KBM-7 (cell line): ENCODE data around the gene KRT32.

ENCODE experiments used
- DNase-seq: peaks from one replicate; pipeline ENCODE4 v3.0.0-alpha.2; 2015
- in situ Hi-C: fragments of 300-500 bp; cut with MboI; formaldehyde crosslinking; loops from 2 replicates; pipeline ENCODE4 v1.14.3; 2020; ENCODE audit warnings: low sequenced_read_pairs, low pct_unique_long_range_greater_than_20kb, mixed read lengths

Gene KRT32

GRCh38 chr17:41476866-41477815, 10.0 kb upstream of the KRT32 start:
- in situ Hi-C loops, result no loop called here
- no peak for DNase-seq

GRCh38 chr17:41475421-41475820, 8.2 kb upstream of the KRT32 start:
- DNase-seq, result no peak
- in situ Hi-C loops, result no loop called here

DNA sequence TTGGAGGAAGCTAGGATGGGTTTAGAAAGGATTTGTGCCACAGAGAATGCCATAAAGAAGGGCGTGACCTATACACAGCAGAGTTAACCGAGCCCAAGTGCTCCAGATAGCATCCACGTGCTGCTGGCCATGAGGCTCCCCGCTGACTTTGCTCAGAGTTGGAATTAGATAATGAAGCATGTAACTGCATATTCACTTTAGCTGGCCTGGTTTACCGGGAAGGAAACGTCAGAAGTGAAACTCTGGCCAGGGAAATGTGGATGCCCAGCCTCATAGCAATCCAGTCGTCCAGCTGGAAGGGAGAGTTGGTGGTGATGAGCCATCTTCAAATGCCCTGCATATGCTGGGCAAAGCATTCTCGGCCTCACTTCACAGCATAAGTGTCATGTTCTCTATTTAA, 7.7 kb upstream of the KRT32 start:
- DNase-seq, result no peak

GRCh38 chr17:41468346-41468745, 1.2 kb upstream of the KRT32 start:
- DNase-seq, result no peak
- in situ Hi-C loops, result no loop called here

More for the DNA sequence above, 7.7 kb upstream of the KRT32 start:
- in situ Hi-C loops, result no loop called here

- DNase-seq, result no peak
- in situ Hi-C loops, result no loop called here
These were observed 375 bp upstream of the KRT32 start for GRCh38 chr17:41467561-41467960.

- in situ Hi-C loops, result no loop called here
- DNase-seq, result no peak
These were observed 2.5 kb downstream of the KRT32 start for GRCh38 chr17:41464682-41465081.

- DNase-seq, result no peak
- in situ Hi-C loops, result no loop called here
These were observed 3.0 kb downstream of the KRT32 start for GRCh38 chr17:41464173-41464572.

DNA sequence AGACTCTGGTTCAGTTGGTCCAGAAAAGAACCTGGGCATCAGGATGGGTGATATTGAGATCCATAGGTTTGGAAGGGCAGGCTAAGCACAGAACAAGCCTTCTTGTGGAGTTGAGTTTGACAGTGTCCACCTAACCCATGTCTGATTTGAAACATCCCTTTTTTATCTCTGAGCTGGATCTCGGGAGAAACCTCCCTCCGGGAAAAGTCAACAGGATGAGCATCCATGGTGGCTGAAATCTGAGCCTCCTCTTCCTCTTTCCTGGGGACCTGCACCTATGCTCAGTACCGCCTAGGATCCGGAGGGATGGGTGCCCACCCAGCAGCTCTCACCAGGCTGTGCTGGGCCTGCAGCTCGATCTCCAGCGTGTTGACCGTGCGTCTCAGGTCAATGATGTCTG, 3.4 kb downstream of the KRT32 start:
- in situ Hi-C loops, result no loop called here
- DNase-seq, result no peak

DNA sequence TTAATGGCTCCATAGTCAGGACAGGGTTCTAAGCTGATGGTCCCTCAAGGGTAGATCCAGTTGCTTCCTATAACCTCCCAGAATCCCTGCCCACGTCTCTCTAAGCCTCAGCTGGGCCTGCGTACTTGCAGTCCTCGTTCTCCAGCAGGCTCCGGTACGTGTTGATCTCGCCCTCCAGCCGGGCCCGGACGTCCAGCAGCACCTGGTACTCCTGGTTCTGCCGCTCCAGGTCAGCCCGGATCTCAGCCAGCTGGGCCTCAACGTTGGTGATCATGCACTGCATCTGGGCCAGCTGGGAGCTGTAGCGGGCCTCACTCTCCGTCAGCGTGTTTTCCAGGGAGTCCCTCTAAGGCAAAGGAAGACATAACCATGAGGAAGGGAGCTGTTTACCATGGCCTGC, 4.5 kb downstream of the KRT32 start:
- no peak for DNase-seq
- in situ Hi-C loops, result no loop called here

DNA sequence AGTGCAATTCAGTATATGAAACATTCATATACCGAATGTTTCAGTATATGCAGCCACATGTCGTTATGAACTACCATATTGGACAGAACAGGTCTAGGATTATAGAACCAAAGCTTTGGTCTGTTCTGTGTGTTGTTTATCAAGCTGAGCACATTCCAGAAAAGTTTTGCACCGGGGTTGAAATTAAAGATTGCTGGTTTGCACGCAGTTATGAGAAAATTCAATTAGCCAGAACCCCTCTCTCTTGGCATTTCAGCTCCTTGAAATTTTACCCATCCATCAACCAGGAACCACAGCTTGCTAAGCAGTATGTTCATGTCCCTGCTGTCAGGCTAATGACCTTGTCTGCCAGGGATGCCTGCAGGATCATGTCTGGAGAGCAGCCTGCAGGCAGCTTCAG, 9.5 kb downstream of the KRT32 start:
- in situ Hi-C loops, result no loop called here
- no peak for DNase-seq

DNA sequence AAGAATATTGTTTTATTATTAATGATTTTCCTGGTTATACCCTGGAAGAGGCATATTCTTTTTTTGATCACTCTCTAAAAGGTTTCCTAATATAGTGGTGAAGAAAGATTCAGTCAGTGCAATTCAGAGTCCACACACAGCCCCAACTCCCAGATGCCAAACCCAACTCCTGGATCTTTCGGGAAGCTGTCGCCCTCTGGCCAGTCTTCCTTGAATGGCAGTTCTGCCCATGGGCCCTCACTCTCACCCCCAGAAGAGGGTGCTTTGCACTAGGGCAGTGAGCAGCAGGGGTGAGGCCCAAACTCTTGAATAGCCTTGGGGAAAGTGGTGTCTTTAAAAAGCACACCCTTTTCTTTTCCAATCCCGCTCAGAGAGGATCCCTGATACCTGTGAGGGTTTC, 11.0 kb downstream of the KRT32 start:
- in situ Hi-C loops, result no loop called here

DNA sequence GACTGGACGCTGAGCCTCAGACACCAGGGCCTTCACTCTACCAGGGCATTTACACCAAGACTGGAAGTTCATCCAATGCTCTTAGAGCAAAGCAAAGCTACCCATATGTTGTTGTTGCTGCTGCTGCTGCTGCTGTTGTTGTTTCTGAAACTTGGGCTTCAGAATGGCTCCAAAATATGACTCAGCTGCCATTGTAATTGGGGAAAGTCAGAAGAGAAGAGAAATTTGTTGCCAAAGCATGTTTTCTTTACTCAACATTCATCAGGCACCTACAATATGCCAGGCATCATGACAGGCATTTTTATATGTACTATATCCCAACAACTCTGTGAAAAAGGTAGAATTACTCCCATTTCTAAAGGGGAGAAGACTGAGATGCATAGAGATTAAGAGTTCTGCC, 11.9 kb downstream of the KRT32 start:
- DNase-seq, result no peak
- in situ Hi-C loops, result no loop called here

More for the DNA sequence above, 11.0 kb downstream of the KRT32 start:
- DNase-seq, result no peak

- DNase-seq, result no peak
- in situ Hi-C loops, result no loop called here
These were observed 14.1 kb downstream of the KRT32 start for GRCh38 chr17:41453066-41453465.

DNA sequence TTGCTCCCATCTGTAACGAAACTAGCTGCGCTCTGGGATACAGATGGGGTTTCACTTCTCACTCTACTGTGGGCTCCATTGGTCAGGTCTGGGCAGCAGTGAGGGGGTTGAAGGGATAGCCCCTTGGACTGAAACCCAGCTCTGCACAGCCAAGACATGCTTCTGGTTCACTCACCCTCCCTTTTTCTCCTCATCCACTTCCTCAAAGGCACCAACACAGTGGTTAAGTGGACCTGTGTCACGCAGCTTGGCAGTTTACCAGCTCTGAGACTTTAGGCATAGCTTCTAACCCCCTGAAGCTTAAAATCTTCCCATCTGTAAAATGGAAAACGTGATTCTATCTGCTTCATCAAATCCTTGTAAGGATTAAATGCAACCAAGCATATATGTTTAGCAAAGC, 14.9 kb downstream of the KRT32 start:
- no peak for DNase-seq
- in situ Hi-C loops, result no loop called here

GRCh38 chr17:41451154-41451728, 15.9 kb downstream of the KRT32 start:
- no peak for DNase-seq
- in situ Hi-C loops, result no loop called here

DNA sequence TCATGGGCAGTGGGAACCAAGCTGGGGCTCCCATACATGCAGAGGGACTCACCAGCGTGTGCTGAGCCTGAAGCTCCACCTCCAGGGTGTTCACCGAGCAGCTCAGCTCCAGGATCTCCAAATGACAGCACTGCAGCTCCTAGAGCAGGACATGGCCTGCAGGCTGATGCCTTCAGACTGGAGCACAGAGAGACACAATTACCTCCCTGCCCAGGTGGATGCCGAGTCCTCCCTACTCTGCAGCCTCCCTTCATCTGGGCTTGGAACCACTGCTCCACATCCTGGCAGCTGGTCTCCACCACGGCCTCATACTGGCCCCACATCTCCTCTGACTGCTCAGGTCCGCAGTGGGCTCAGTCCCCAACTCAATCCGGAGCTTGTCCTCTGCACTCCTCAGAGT, 18.2 kb downstream of the KRT32 start:
- in situ Hi-C loops, result no loop called here
- DNase-seq, result no peak

GRCh38 chr17:41448506-41448905, 18.7 kb downstream of the KRT32 start:
- in situ Hi-C loops, result no loop called here

GRCh38 chr17:41446806-41447205, 20.4 kb downstream of the KRT32 start:
- in situ Hi-C loops, result no loop called here
- no peak for DNase-seq

More at GRCh38 chr17:41448506-41448905, 18.7 kb downstream of the KRT32 start:
- DNase-seq, result no peak

DNA sequence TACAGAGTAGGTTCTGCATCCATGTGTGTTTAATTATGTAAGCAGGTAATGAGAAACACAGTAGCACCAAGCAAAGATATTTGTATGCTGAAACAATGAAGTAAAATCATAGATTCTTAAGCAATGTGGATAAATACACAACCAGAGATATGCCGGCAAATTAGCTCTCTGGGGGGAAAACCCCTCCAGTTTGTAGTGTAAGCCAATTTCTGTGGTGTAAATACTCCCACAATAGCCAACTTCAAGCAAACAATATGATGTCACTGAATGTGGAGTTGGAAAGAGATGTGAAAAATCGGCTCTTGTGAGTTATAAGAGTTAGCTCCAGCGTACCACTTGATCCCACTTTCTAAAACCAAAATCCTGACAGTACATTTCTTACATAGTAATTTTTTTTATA, 22.5 kb downstream of the KRT32 start:
- no peak for DNase-seq
- in situ Hi-C loops, result no loop called here

GRCh38 chr17:41444186-41444585, 23.0 kb downstream of the KRT32 start:
- in situ Hi-C loops, result no loop called here
- no peak for DNase-seq

GRCh38 chr17:41442739-41443138, 24.4 kb downstream of the KRT32 start:
- in situ Hi-C loops, result no loop called here

More at GRCh38 chr17:41442739-41443138, 24.4 kb downstream of the KRT32 start:
- DNase-seq, result no peak
